Stimulated activated CD8-positive, alpha-beta memory T cell treated with anti-CD3 and anti-CD28 coated beads, Interleukin-4, amount 100 ng/mL, for 1 hour (primary cell): Measurements from ENCODE around the gene RPP14.

Experiments used
- DNase-seq, 2 donors: peaks; one replicate each; pipeline ENCODE4 v3.0.0-alpha.2; 2020; ENCODE audit warnings: low read depth in 2 of 2, low spot score in 1 of 2

The RPP14 gene

GRCh38 chr3:58291671-58292338 is 14.2 kb upstream of the RPP14 start:
- DNase-seq, result no peak

- no peak for DNase-seq
These were observed 13.2 kb upstream of the RPP14 start for GRCh38 chr3:58292866-58293265.

- no peak for DNase-seq
These were observed 12.5 kb upstream of the RPP14 start for GRCh38 chr3:58293516-58293915.

GRCh38 chr3:58296269-58296668 is 9.8 kb upstream of the RPP14 start:
- no peak for DNase-seq

- DNase-seq, result no peak
These were observed 9.2 kb upstream of the RPP14 start for GRCh38 chr3:58296843-58297242.

- no peak for DNase-seq
These were observed 7.9 kb upstream of the RPP14 start for GRCh38 chr3:58298190-58298589.

- no peak for DNase-seq
These were observed 7.0 kb upstream of the RPP14 start for GRCh38 chr3:58299075-58299474.

GRCh38 chr3:58299839-58300516 is 6.1 kb upstream of the RPP14 start:
- DNase-seq, result no peak

- DNase-seq, result no peak
These were observed 1.7 kb downstream of the RPP14 start for GRCh38 chr3:58307639-58308215.

- DNase-seq, result no peak
These were observed 2.7 kb downstream of the RPP14 start for GRCh38 chr3:58308728-58309127.

- DNase-seq, result no peak
These were observed 11.8 kb downstream of the RPP14 start for GRCh38 chr3:58317811-58318210.

GRCh38 chr3:58321791-58322190 is 15.7 kb downstream of the RPP14 start:
- DNase-seq, result no peak

- no peak for DNase-seq
These were observed 16.7 kb downstream of the RPP14 start for GRCh38 chr3:58322793-58323192.

GRCh38 chr3:58323529-58324390 is 17.7 kb downstream of the RPP14 start:
- DNase-seq, result no peak

GRCh38 chr3:58324391-58325390 is 18.6 kb downstream of the RPP14 start:
- no peak for DNase-seq

GRCh38 chr3:58325525-58325992 is 19.5 kb downstream of the RPP14 start:
- no peak for DNase-seq

- no peak for DNase-seq
These were observed 20.3 kb downstream of the RPP14 start for GRCh38 chr3:58326267-58326900.

GRCh38 chr3:58329150-58329921 is 23.3 kb downstream of the RPP14 start:
- no peak for DNase-seq

GRCh38 chr3:58329922-58330413 is 23.9 kb downstream of the RPP14 start:
- DNase-seq, result no peak
